A549 (cell line): ENCODE results near the gene SEMA3B. TPM values are rescaled to one million over a fixed set of nuclear protein-coding genes. Genes with fewer than 3 reads are reported as not detected.

Experiments
- ATAC-seq, 2 experiments: fragments of 200-7000 bp in 1 of 2; fragments of >200 bp in 1 of 2; cut with Nextera tagmentation in 1 of 2; cut with Tn5 transposase in 1 of 2; 3 replicates each; pipeline versions ENCODE4 v1.8.0 to v1.9.1; 2018 to 2020; ENCODE audit warnings: mild to moderate bottlenecking in 1 of 2, moderate library complexity in 1 of 2
- CTCF ChIA-PET: fragments of 300-600 bp; sonication (Branson Sonifier 250); formaldehyde crosslinking; extraction: SDS; loops from one replicate; lab custom pipeline; 2021; ENCODE audit warnings: antibody characterized with exemption, inconsistent platforms; lab: Yijun Ruan, JAX
- POLR2A ChIA-PET: fragments of 350-600 bp; formaldehyde crosslinking; extraction: SDS; loops from one replicate; lab custom pipeline; 2021; ENCODE audit warnings: antibody characterized with exemption, inconsistent platforms; lab: Yijun Ruan, JAX
- DNase-seq, 2 experiments: peaks; one replicate each; pipeline versions ENCODE4 v3.0.0 to v3.0.0-alpha.2; 2011 to 2016; ENCODE audit warnings: low read depth in 1 of 2, low spot score in 1 of 2
- FAIRE-seq: peaks from 2 replicates; lab custom pipeline; 2011; peaks lifted over from hg19 to GRCh38; lab: Jason Lieb, UNC
- H3K27ac ChIP-seq, 2 experiments: fragments of >200 bp; sonication (Bioruptor Twin); formaldehyde crosslinking; 3 replicates each; pipeline ENCODE4 v1.5.1; 2016 to 2017
- H3K4me1 ChIP-seq: fragments of >200 bp; sonication (Bioruptor Twin); formaldehyde crosslinking; 3 replicates; pipeline ENCODE4 v1.6.1; 2016
- H3K4me2 ChIP-seq: fragments of >200 bp; sonication (Bioruptor Twin); formaldehyde crosslinking; 3 replicates; pipeline ENCODE4 v1.6.1; 2016
- H3K4me3 ChIP-seq: fragments of >200 bp; sonication (Bioruptor Twin); formaldehyde crosslinking; 3 replicates; pipeline ENCODE4 v1.5.1; 2016
- H3K9me3 ChIP-seq: fragments of >200 bp; sonication (Bioruptor Twin); formaldehyde crosslinking; 3 replicates; pipeline ENCODE4 v1.6.1; 2016
- ATOH8 ChIP-seq: fragments of 250-450 bp; sonication (Bioruptor Pico); IDR thresholded peaks from 2 replicates; pipeline ENCODE4 v1.5.0; 2020; ENCODE audit warnings: low read depth, mild to moderate bottlenecking, moderate library complexity
- BHLHE40 ChIP-seq: IDR thresholded peaks from 2 replicates; pipeline ENCODE4 v1.6.1; 2012; ENCODE audit warnings: low read depth, low read length, inconsistent platforms
- CBX8 ChIP-seq: fragments of 200-600 bp; sonication (generic); IDR thresholded peaks from 2 replicates; pipeline ENCODE4 v1.6.1; 2016
- CEBPB ChIP-seq, 2 experiments: fragments of >200 bp in 1 of 2; sonication (Bioruptor Twin) in 1 of 2; formaldehyde crosslinking in 1 of 2; IDR thresholded peaks; 2 replicates each; pipeline ENCODE4 v1.6.1; 2012 to 2016
- FOSB ChIP-seq: fragments of 250-450 bp; sonication (Bioruptor Pico); IDR thresholded peaks from 2 replicates; pipeline ENCODE4 v1.5.0; 2020; ENCODE audit warnings: mild to moderate bottlenecking, moderate library complexity
- HEYL ChIP-seq: fragments of 250-450 bp; sonication (Bioruptor Pico); IDR thresholded peaks from 2 replicates; pipeline ENCODE4 v1.8.0; 2021; ENCODE audit warnings: mild to moderate bottlenecking, moderate library complexity
- JUN ChIP-seq, 2 experiments: fragments of >200 bp; sonication (Bioruptor Twin); formaldehyde crosslinking; IDR thresholded peaks; 2 replicates in 1 of 2; 3 replicates in 1 of 2; pipeline ENCODE4 v1.6.1; 2016 to 2017
- KDM5A ChIP-seq: fragments of 200-600 bp; sonication (generic); IDR thresholded peaks from 2 replicates; pipeline ENCODE4 v1.6.1; 2016; ENCODE audit warnings: antibody characterized with exemption, mild to moderate bottlenecking
- MAZ ChIP-seq: fragments of 150-350 bp; IDR thresholded peaks from 2 replicates; pipeline ENCODE4 v1.6.1; 2014; ENCODE audit warnings: antibody characterized with exemption, low read depth, low read length, borderline replicate concordance
- MYC ChIP-seq: IDR thresholded peaks from 2 replicates; pipeline ENCODE4 v1.6.1; 2012; ENCODE audit warnings: mild to moderate bottlenecking, inconsistent platforms, low read length, improper control_type of control experiment, borderline replicate concordance
- NR3C1 ChIP-seq: fragments of >200 bp; sonication (Bioruptor Twin); formaldehyde crosslinking; IDR thresholded peaks from 3 replicates; pipeline ENCODE4 v1.6.1; 2017
- POLR2A ChIP-seq: IDR thresholded peaks from 2 replicates; pipeline ENCODE4 v1.6.1; 2012; ENCODE audit warnings: mild to moderate bottlenecking, low read length
- POLR2AphosphoS2 ChIP-seq: conservative IDR thresholded peaks from 2 replicates; pipeline ENCODE4 v1.6.1; 2012; ENCODE audit warnings: low read length, improper control_type of control experiment, inconsistent platforms
- RAD21 ChIP-seq, 2 experiments: fragments of >200 bp in 1 of 2; sonication (Bioruptor Twin) in 1 of 2; formaldehyde crosslinking in 1 of 2; IDR thresholded peaks in 1 of 2; conservative IDR thresholded peaks in 1 of 2; 2 replicates in 1 of 2; 3 replicates in 1 of 2; pipeline ENCODE4 v1.6.1; 2012 to 2018; ENCODE audit warnings: inconsistent platforms in 1 of 2
- RFX5 ChIP-seq: fragments of 450-650 bp; IDR thresholded peaks from 2 replicates; pipeline ENCODE4 v1.7.1; 2014; ENCODE audit warnings: antibody characterized with exemption, mild to moderate bottlenecking, moderate library complexity
- SMC3 ChIP-seq: fragments of >200 bp; sonication (Bioruptor Twin); formaldehyde crosslinking; IDR thresholded peaks from 3 replicates; pipeline ENCODE4 v1.6.1; 2018; ENCODE audit warnings: inconsistent platforms
- WGBS: methylation state at CpG from one replicate; pipeline ENCODE4 v1.1.6; 2017; ENCODE audit errors: missing lambda C conversion rate; 5-methylcytosine and 5-hydroxymethylcytosine counted together
- polyA plus RNA-seq, 4 experiments: library from polyadenylated mRNA; depleted of rRNA in 3 of 4; stranded (reverse); fragments of >200 nt; fragmentation: RNase III in 1 of 4; extraction: RNeasy Plus Mini Kit Qiagen cat#74134 plus additional on column Dnase treatment in 1 of 4; gene quantifications; 2 replicates in 3 of 4; 3 replicates in 1 of 4; pipeline ENCODE4 v1.2.3, GENCODE V29; 2011 to 2017
- TF ChIP-seq, protein P1 (sequence below): fragments of 150-350 bp; IDR thresholded peaks from 2 replicates; pipeline ENCODE4 v1.6.1; 2014; ENCODE audit warnings: low read depth, mild to moderate bottlenecking, low read length
- TF ChIP-seq, protein P2 (sequence below): fragments of >200 bp; sonication (Bioruptor Twin); formaldehyde crosslinking; IDR thresholded peaks from 3 replicates; pipeline ENCODE4 v1.5.1; 2016
- TF ChIP-seq, protein P3 (sequence below): fragments of 250-450 bp; sonication (Bioruptor Pico); IDR thresholded peaks from 2 replicates; pipeline ENCODE4 v1.5.0; 2021; ENCODE audit warnings: mild to moderate bottlenecking, moderate library complexity, borderline replicate concordance

SEMA3B gene
- polyA plus RNA-seq, 2 of the 4 experiments (the other 2 are of a cell fraction), result 6.5 to 7.4 TPM

GRCh38 chr3:50323092-50323600 lies 54.2 kb downstream of the SEMA3B start:
- Histone ChIP-seq H3K4me3 (no peak overlapping the region), H3K27ac (no peak overlapping the region), H3K4me1 (peaks cover 23% of the 10 kb centered on the region), H3K9me3 (no peaks in the 10 kb centered on the region)
- CTCF ChIA-PET, result interaction anchor here (1.1 to 5.1 kb wide), 9 partner anchors 8 to 129 kb away, joined by 3 to 56 read pairs (median 9); partner anchors contain the start of genes HYAL3, IFRD2, LSMEM2 and NAA80
- ATAC-seq, result no peak
- WGBS, result 68% methylated on average over 3 of the region's 4 CpGs
- FAIRE-seq, result no peak
- no peak for DNase-seq
- TF ChIP-seq FOSB (CRISPR knock-in tag), result no peak
- TF ChIP-seq JUN (IDR thresholded peaks at IDR 0.05), result no peak
- TF ChIP-seq, all 56 proteins: peak for 0
- POLR2A ChIA-PET, result interaction anchor here (1.0 kb wide), 1 partner anchor 14 kb away, joined by 4 read pairs; no protein-coding TSS in a partner anchor
- H3K4me2 ChIP-seq, result no peak overlapping the region

DNA sequence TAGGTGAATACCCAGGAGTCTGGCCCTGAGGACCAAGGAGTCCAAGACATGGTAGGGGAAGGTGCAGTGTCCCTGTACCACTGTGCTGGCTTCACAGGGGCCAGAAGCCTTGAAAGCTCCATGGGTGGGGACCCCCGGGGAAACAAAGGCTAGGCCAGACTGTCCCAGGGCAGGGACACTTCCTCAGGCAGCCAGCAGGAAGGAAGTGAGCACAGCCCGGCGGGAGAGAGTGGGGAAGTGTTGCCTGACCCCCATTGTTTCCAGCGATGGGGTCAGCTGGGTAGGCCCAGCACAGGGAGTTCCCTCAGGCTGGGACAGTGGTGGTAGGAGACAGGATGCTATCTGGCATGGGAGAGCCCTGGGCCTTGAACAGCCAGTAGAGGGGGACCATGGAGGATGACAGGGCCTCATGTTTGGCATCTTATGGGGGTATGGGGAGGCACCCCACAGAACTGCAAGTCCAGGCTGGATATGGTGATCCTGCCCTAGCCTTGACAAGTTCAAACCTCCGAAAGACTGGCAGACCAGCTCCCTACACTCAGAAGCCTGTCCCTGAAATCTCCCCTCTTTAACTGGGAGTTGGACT lies 54.8 kb downstream of the SEMA3B start:
- Histone ChIP-seq H3K4me2 (no peak overlapping the region), H3K9me3 (no peaks in the 10 kb centered on the region), H3K4me1 (peaks cover 26% of the 10 kb centered on the region), H3K4me3 (no peak overlapping the region), H3K27ac (no peak overlapping the region)
- no peak for FAIRE-seq
- ATAC-seq, result no peak
- ChIA-PET CTCF (interaction anchor here (0.5 to 5.1 kb wide), 26 partner anchors 9 to 321 kb away, joined by 3 to 56 read pairs (median 5); partner anchors contain the start of genes GNAT1, HYAL1, HYAL3 and IFRD2), POLR2A (interaction anchor here (1.0 kb wide), 1 partner anchor 14 kb away, joined by 4 read pairs; no protein-coding TSS in a partner anchor)
- DNase-seq, result no peak
- TF ChIP-seq HEYL (CRISPR knock-in tag) (no peak), FOSB (CRISPR knock-in tag) (no peak)
- 100% methylated on average over 1 of the region's 5 CpGs for WGBS

DNA sequence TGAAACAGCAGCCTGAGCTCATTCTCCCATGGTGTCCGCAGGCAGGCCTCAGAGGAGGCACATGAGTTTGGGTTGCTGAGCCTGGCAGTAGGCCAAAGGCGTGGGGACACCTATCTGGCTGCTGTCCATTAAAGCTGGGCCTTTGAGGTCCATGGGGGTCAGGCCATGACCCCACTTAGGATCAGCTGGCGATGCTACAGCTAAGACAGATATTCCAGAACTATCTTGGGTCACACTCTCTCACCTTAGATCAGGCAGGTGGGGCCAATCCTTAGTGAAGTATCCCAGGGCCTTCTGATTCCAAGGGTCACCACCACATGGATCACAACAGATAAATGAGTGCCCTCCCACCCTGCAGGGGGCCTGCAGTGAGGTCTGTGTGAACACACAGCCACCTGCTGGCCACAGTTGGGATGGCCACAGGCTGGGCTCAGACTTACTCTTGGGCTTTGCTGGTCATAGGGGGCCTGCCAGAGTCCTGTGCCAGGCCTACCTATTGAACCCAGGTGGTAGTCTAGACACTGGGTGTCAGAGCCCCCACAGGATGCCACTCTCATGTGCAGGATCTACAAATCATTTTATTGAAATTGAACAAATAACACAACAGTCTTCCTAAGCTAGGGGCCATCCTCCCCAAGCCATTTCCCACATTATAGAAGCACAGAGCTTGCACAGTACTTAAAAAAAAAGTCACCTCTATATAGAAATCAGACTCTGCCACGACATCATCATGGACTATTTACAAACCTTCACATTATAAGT lies 55.6 kb downstream of the SEMA3B start:
- ChIA-PET POLR2A (interaction anchor here (1.0 kb wide), 2 partner anchors 13 to 44 kb away, joined by 4 to 7 read pairs; no protein-coding TSS in a partner anchor), CTCF (interaction anchor here (0.5 to 5.1 kb wide), 28 partner anchors 10 to 322 kb away, joined by 3 to 56 read pairs (median 4); partner anchors contain the start of genes GNAI2, GNAT1, HYAL1 and HYAL3)
- DNase-seq (peak; percentile 73 to 78), FAIRE-seq (no peak), ATAC-seq (peak; percentile 47 to 67; a peak in 5 of 6 replicates)
- Histone ChIP-seq H3K4me1 (peaks cover 28% of the 10 kb centered on the region), H3K4me3 (no peak overlapping the region), H3K4me2 (no peak overlapping the region), H3K9me3 (no peaks in the 10 kb centered on the region), H3K27ac (no peak overlapping the region)
- 0% methylated on average over 1 of the region's 4 CpGs for WGBS
- TF ChIP-seq, protein P1, sequence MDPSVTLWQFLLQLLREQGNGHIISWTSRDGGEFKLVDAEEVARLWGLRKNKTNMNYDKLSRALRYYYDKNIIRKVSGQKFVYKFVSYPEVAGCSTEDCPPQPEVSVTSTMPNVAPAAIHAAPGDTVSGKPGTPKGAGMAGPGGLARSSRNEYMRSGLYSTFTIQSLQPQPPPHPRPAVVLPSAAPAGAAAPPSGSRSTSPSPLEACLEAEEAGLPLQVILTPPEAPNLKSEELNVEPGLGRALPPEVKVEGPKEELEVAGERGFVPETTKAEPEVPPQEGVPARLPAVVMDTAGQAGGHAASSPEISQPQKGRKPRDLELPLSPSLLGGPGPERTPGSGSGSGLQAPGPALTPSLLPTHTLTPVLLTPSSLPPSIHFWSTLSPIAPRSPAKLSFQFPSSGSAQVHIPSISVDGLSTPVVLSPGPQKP, result no peak
- no peak for TF ChIP-seq NR3C1
- TF ChIP-seq POLR2A, result no peak
- TF ChIP-seq RAD21 (conservative IDR thresholded peaks at IDR 0.05 in 1 of 2, IDR thresholded peaks at IDR 0.05 in 1 of 2), result peak; percentile 63 to 75
- peak; percentile 55 for TF ChIP-seq SMC3
- TF ChIP-seq, protein P2, sequence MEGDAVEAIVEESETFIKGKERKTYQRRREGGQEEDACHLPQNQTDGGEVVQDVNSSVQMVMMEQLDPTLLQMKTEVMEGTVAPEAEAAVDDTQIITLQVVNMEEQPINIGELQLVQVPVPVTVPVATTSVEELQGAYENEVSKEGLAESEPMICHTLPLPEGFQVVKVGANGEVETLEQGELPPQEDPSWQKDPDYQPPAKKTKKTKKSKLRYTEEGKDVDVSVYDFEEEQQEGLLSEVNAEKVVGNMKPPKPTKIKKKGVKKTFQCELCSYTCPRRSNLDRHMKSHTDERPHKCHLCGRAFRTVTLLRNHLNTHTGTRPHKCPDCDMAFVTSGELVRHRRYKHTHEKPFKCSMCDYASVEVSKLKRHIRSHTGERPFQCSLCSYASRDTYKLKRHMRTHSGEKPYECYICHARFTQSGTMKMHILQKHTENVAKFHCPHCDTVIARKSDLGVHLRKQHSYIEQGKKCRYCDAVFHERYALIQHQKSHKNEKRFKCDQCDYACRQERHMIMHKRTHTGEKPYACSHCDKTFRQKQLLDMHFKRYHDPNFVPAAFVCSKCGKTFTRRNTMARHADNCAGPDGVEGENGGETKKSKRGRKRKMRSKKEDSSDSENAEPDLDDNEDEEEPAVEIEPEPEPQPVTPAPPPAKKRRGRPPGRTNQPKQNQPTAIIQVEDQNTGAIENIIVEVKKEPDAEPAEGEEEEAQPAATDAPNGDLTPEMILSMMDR, result peak; percentile 63
- TF ChIP-seq ATOH8 (CRISPR knock-in tag), result no peak

- 100% methylated on average over 1 of the region's 2 CpGs for WGBS
- CTCF ChIA-PET, result interaction anchor here (0.6 to 5.1 kb wide), 16 partner anchors 10 to 131 kb away, joined by 3 to 56 read pairs (median 7); partner anchors contain the start of genes GNAI2, HYAL1, HYAL3 and IFRD2
- POLR2A ChIA-PET, result interaction anchor here (1.0 kb wide), 1 partner anchor 44 kb away, joined by 7 read pairs; no protein-coding TSS in a partner anchor
Measured at GRCh38 chr3:50325113-50325480, 56.1 kb downstream of the SEMA3B start.

More at GRCh38 chr3:50325113-50325480, 56.1 kb downstream of the SEMA3B start:
- Histone ChIP-seq H3K4me2 (no peak overlapping the region), H3K4me1 (peaks cover 25% of the 10 kb centered on the region), H3K9me3 (no peaks in the 10 kb centered on the region)
- ATAC-seq (no peak), FAIRE-seq (no peak), DNase-seq (no peak)
- TF ChIP-seq POLR2AphosphoS2 (no peak), RFX5 (no peak), RAD21 (conservative IDR thresholded peaks at IDR 0.05 in 1 of 2, IDR thresholded peaks at IDR 0.05 in 1 of 2) (no peak), MYC (no peak), CBX8 (no peak), BHLHE40 (no peak), KDM5A (no peak), CEBPB (IDR thresholded peaks at IDR 0.05) (no peak), MAZ (no peak)
- TF ChIP-seq, protein P3, sequence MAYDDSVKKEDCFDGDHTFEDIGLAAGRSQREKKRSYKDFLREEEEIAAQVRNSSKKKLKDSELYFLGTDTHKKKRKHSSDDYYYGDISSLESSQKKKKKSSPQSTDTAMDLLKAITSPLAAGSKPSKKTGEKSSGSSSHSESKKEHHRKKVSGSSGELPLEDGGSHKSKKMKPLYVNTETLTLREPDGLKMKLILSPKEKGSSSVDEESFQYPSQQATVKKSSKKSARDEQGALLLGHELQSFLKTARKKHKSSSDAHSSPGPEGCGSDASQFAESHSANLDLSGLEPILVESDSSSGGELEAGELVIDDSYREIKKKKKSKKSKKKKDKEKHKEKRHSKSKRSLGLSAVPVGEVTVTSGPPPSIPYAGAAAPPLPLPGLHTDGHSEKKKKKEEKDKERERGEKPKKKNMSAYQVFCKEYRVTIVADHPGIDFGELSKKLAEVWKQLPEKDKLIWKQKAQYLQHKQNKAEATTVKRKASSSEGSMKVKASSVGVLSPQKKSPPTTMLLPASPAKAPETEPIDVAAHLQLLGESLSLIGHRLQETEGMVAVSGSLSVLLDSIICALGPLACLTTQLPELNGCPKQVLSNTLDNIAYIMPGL, result no peak
- TF ChIP-seq, all 56 proteins: peak for 0
- Histone ChIP-seq H3K4me3 (no peak overlapping the region), H3K27ac (no peak overlapping the region)
